ENCODE measurements around the gene OR10G6. TPM values are rescaled to one million over a fixed set of nuclear protein-coding genes. Genes with fewer than 3 reads are reported as not detected.
"Not testable (repeated sequence)": the region's sequence is repeated elsewhere in the genome, so short reads cannot be mapped to it uniquely, and the experiment has no call there.

OR10G6 gene, protein sequence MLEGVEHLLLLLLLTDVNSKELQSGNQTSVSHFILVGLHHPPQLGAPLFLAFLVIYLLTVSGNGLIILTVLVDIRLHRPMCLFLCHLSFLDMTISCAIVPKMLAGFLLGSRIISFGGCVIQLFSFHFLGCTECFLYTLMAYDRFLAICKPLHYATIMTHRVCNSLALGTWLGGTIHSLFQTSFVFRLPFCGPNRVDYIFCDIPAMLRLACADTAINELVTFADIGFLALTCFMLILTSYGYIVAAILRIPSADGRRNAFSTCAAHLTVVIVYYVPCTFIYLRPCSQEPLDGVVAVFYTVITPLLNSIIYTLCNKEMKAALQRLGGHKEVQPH
- not detected in 2 replicates for total RNA-seq

DNA sequence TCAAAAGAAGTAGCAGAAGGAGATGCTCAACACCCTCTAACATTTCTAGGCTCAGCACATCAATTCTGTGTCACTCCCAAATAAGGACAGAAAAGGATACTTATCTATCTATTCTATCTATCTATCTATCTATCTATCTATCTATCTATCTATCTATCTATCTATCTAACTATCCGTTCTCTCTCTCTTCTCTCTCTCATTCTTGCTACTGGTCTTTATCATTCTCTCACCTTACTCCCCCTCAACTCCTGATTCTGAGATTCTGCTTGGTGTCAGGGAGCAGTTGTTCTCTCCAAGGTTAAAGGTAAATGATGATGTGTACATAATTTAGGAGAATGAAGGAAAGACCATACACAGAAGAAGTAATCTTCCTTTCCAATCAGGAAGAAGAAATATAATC is at the start of gene OR10G6:
Gene OR10G6 (minus strand): TSS at position 43 of the 400 bp plus-strand sequence. CDS start 0 bp downstream, at position 43.
- DNase-seq (ENCODE audit: extremely low read depth, low read depth, low spot score), result no peak

DNA sequence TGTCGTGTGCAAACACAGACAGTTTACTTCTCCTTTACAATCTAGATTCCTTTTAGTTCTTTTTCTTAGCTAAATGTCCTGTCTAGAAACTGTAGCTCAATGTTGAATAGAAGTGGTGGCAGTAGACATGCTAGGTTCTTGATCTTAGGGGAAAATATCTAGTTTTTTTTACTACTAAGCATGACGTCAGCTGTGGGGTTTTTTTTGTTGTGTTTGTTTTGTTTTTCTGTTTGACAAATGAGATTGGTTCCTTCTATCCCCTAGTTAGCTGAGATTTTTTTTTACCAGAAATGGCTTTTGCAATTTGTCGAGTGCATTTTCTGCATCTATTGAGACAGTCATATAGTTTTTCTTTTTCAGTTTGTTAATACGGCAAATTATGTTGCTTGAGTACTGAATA is 48.5 kb upstream of the OR10G6 start:
- DNase-seq (ENCODE audit: extremely low read depth, low read depth, low spot score), result no peak

DNA sequence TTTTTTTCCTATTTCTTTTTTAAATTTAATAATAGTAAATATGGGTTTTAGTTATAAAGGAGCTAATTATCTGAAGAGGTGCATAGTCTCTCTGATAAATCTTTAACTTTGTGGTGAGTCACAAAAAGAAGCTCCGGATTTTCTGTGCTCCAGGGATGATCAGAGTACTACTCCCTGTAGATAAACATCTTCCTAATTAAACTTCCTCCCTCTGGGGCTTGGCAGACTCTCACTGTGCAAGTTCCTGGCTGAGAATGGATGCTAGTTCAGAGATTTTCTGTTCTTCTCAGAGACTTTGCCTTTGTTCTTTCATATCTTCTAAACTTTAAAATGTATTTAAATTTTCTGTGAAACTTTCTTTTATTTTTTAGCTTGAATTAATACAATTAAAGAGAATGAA is 46.3 kb upstream of the OR10G6 start, which contains the start of gene OR10G7:
Gene OR10G7 (minus strand): TSS at position 72 of the 400 bp plus-strand sequence. CDS start 2,324 bp downstream, outside the sequence.
- DNase-seq (ENCODE audit: extremely low read depth, low read depth, low spot score), result no peak

DNA sequence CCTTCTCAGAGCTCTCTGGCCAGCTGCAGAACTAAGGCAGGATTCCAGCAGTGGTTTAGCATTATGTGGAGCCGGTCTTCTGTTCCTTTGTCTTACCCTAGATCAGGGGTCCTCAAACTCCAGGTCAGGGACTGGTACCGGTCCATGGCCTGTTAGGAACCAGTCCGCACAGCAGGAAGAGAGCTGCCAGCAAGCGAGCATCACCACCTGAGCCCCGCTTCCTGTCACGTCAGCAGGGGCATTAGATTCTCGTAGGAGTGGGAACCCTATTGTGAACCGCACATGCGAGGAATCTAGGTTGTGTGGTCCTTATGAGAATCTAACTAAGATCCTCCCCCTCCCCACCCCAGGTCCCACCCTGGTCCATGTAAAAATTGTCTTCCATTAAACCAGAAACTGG is 44.6 kb upstream of the OR10G6 start:
- DNase-seq (ENCODE audit: extremely low read depth, low read depth, low spot score), result no peak

DNA sequence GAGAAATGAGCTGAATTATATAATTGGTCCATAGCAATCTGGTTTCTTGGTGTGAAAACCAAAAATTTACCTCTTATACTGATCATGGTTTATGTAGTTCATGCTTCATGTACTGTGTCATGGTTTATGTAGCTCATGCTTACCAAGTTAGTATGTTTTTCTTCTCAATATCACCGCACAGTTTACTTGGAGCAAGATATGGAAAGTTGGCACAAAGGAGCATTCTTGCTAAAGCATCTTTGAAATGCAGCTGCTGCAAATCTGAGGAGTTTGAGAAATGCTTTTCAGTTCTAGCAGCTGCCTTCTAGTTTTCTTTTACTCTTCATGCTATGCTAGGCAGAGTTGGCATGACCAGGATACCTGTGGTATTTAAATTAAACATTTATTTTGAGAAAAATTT is 41.7 kb upstream of the OR10G6 start:
- DNase-seq (ENCODE audit: extremely low read depth, low read depth, low spot score), result no peak

DNA sequence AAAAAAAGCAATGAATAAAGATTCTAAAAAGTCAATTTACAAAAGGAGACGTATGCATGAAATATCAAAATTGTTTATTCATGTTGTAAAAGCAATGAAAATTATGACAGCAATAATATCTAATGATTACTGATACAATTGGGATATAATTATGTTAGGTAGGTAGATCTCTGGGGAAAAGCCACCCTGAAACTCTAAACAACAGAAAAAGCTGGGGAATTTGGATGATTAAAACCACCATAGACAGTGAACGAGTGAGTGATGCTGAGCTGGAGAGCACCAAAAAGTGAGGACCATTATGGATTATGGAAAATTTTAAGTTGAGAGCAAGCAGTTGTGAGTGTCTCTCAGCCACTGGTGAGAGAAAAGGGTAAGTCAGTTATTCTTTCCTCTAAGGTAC is 31.5 kb upstream of the OR10G6 start, which contains the start of gene OR10G8:
Gene OR10G8 (plus strand): TSS at position 301 of the 400 bp plus-strand sequence. CDS start 2,825 bp downstream, outside the sequence.
- DNase-seq (ENCODE audit: extremely low read depth, low read depth, low spot score), result no peak

DNA sequence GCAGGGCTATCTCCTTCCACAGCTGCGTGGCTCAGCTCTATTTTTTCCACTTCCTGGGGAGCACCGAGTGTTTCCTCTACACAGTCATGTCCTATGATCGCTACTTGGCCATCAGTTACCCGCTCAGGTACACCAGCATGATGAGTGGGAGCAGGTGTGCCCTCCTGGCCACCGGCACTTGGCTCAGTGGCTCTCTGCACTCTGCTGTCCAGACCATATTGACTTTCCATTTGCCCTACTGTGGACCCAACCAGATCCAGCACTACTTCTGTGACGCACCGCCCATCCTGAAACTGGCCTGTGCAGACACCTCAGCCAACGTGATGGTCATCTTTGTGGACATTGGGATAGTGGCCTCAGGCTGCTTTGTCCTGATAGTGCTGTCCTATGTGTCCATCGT is 20.9 kb upstream of the OR10G6 start:
- not testable (repeated sequence) for DNase-seq (ENCODE audit: extremely low read depth, low read depth, low spot score)

DNA sequence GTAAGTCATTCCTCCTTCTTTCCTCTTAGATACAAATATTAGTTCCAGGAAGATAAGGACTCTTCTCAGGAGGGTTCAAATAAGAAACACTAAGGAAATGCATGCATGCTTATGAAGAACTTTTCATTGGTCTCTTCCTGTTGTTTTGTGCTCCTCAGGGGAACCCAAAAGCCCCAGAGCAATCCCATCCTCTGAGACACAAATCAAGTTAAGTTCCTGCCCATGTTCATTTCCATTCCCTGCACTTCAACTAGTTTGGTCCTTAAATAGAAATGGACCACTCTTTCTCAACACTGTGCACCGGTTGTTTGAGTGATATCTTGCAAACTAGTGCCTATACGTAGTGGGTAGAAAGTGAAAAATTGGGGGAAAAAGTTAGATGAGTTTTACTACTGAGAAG is 17.7 kb upstream of the OR10G6 start, which contains the start of gene OR10G4:
Gene OR10G4 (plus strand): TSS at position 301 of the 400 bp plus-strand sequence. CDS start 2,578 bp downstream, outside the sequence.
- DNase-seq (ENCODE audit: extremely low read depth, low read depth, low spot score), result no peak

DNA sequence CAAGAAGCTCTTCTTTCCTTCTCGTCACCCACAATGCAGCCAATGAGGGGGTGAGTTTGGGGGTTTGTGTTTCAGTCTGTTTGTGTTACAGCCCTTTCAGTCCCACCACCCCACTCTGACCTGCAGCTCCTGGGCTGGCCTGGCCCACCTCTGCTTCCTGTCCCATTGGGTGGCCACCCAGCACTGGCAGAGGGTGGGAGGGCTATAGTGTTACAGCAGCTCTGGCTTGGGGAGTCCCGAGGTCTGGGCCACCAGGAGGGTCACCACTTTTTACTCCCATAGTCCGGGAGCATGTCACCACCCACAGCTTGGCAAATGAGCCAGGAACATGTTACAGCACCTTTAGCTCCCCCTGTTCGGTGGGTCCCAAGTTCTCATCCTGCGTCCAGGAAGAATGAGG is 15.7 kb downstream of the OR10G6 start:
- no peak for DNase-seq (ENCODE audit: extremely low read depth, low read depth, low spot score)

DNA sequence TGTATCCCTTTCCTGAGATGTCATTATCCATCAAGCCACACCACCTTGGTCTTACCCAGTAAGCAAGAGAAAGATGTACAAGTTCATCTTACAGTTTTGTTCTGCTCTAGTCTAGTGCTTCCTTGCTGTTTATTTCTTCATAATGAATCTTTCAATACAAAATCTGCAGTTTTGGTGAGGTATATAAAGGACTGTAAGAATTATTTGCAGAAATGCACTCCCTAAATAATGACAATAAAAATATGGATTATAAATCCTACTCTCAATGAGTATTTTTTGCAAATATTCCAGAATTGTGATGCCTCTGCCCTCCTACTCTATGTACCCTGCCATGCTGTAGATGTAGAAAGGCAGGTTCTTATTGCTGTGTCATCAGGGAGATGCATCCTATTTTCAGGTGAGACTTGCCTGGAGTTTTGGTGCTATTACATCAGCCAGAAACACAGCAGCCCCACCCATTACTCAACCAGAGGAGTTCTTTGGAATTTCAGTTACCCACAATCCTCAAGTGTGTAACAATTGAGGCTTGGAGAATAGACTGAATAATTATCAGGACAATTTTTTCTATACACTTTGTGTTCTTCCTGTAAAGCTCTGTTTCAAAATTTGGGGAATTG is 17.1 kb downstream of the OR10G6 start, which contains the start of gene OR10S1:
Gene OR10S1 (minus strand): TSS at position 51 of the 617 bp plus-strand sequence. CDS start 117 bp downstream, outside the sequence.
- DNase-seq (ENCODE audit: extremely low read depth, low read depth, low spot score), result no peak

DNA sequence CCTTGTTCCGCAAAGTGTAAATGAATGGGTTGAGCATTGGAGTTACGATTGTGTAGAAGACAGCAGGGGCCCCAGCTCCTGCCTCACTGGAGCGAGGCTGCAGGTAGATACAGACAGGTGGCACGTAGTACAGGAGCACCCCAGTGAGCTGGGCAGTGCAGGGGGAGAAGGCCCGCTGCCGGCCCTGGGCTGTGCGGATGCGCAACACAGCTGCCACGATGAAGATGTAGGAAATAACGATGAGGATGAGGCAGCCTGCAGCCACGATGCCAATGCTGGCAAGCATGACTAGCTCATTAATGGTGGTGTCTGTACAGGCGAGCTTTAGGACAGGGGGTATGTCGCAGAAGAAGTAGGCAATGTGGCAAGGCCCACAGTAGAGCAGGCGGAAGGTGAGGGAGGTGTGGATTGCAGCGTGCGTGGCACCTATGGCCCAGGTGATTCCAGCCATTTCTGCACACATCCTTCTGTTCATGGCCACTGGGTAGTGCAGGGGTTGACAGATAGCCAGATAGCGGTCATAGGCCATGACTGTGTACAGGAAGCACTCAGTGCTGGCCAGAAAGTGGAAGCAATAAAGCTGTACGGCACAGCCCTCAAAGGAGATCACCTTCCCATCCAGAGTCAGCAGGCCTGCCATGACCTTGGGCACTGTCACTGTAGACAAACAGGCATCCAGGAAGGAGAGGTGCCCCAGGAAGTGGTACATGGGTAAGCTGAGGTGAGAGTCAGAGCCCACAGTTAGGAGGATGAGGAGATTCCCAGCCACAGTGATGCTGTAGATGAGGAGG is 18.0 kb downstream of the OR10G6 start:
- no peak for DNase-seq (ENCODE audit: extremely low read depth, low read depth, low spot score)

DNA sequence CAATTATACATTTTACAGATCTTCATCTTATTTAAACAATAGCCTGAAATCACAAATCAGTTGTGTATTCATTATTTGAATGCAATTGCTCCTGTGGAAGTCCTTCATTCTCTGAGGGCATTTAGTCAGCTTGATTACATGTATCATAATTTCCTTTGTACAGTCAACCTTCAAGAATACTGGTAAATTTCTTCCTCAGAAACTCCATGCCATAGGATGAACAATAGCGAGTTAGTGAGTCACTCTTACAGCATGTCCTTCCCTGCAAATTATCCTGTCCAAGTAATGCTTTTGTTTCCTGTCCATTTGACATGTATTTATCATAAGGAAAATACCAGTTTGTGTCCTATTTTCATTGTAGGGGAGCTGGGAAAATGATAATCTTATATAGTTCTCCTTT is 21.1 kb downstream of the OR10G6 start:
- DNase-seq (ENCODE audit: extremely low read depth, low read depth, low spot score), result peak; percentile 88

DNA sequence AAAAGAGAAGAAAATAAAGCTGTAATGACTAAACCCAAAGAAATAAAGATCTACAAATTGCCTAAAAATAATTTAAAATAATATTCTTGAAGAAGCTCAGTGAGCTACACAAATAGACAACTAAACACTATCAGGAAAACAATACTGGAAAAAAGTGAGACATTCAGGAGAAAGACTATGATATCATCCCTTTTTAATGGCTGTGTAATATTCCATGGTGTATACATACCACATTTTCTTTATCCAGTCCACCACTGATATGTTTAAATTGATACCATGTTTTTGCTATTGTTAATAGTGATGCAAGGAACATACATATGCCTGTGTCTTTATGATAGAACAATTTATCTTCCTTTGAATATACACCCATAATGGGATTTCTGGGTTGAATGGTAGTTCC is 38.2 kb downstream of the OR10G6 start:
- DNase-seq (ENCODE audit: extremely low read depth, low read depth, low spot score), result no peak

DNA sequence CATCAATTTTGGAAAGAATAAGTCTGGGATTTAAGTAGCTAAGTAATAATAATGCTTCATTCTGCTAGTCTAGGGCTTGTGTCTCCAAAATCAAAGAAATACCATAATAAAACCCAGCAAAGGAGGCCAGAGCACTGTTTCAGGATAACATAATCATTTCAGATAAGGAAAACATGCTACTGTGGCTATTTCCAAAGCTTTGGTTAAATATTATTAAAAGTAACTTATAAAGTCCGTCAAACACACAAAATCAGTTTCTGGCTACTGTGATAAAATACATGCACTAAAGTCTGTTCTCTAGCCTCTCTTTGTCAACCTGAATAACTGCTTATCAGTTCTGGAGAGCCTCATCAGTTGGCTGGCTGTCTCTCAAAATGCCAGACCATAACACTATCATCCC is 49.8 kb downstream of the OR10G6 start:
- no peak for DNase-seq (ENCODE audit: extremely low read depth, low read depth, low spot score)

Other genes starting within 250 kb of the OR10G6 start
- not detected in 2 replicates for gene OR6X1, start 240.6 kb downstream of the OR10G6 start, total RNA-seq
- not detected in 2 replicates for gene OR6M1, start 188.8 kb downstream of the OR10G6 start, total RNA-seq
- not detected in 2 replicates for gene TMEM225, start 109.5 kb downstream of the OR10G6 start, total RNA-seq
- gene OR8D4, start 93.0 kb downstream of the OR10G6 start, total RNA-seq, result not detected in 2 replicates
- gene OR4D5, start 55.5 kb downstream of the OR10G6 start, total RNA-seq, result not detected in 2 replicates
- gene OR6T1, start 51.3 kb downstream of the OR10G6 start, total RNA-seq, result not detected in 2 replicates
- not detected in 2 replicates for gene OR10S1, start 17.4 kb downstream of the OR10G6 start, total RNA-seq
- not detected in 2 replicates for gene OR10G4, start 17.8 kb upstream of the OR10G6 start, total RNA-seq
- gene OR10G9, start 27.9 kb upstream of the OR10G6 start, total RNA-seq, result not detected in 2 replicates
- not detected in 2 replicates for gene OR10G8, start 31.6 kb upstream of the OR10G6 start, total RNA-seq
- gene OR10G7, start 46.2 kb upstream of the OR10G6 start, total RNA-seq, result not detected in 2 replicates
- 9.1 and 12.9 TPM in 2 replicates for gene VWA5A, start 120.3 kb upstream of the OR10G6 start, total RNA-seq
- not detected in 2 replicates for gene OR10D3, start 188.2 kb upstream of the OR10G6 start, total RNA-seq
- gene OR8G1, start 245.9 kb upstream of the OR10G6 start, total RNA-seq, result not detected in 2 replicates

Data from glomerular endothelial cell (primary cell).